Measurements from ENCODE around the gene FBLN1. TPM values are rescaled to one million over a fixed set of nuclear protein-coding genes. Genes with fewer than 3 reads are reported as not detected.
"Not testable (repeated sequence)": the region's sequence is repeated elsewhere in the genome, so short reads cannot be mapped to it uniquely, and the experiment has no call there.

FBLN1 gene
- total RNA-seq, 1 donor from 2014 or later, result 82.8 TPM

GRCh38 chr22:45617948-45618347 lies 115.3 kb downstream of the FBLN1 start:
- TF ChIP-seq, protein P1, sequence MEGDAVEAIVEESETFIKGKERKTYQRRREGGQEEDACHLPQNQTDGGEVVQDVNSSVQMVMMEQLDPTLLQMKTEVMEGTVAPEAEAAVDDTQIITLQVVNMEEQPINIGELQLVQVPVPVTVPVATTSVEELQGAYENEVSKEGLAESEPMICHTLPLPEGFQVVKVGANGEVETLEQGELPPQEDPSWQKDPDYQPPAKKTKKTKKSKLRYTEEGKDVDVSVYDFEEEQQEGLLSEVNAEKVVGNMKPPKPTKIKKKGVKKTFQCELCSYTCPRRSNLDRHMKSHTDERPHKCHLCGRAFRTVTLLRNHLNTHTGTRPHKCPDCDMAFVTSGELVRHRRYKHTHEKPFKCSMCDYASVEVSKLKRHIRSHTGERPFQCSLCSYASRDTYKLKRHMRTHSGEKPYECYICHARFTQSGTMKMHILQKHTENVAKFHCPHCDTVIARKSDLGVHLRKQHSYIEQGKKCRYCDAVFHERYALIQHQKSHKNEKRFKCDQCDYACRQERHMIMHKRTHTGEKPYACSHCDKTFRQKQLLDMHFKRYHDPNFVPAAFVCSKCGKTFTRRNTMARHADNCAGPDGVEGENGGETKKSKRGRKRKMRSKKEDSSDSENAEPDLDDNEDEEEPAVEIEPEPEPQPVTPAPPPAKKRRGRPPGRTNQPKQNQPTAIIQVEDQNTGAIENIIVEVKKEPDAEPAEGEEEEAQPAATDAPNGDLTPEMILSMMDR (IDR thresholded peaks at IDR 0.05; ENCODE audit: borderline replicate concordance), result no peak
- Histone ChIP-seq H3K4me3 (no peak overlapping the region), H3K9me3 (replicated peaks) (peaks cover 9% of the 10 kb centered on the region), H3K36me3 (no peaks in the 10 kb centered on the region), H3K27me3 (ENCODE audit: low read depth) (peaks cover 7% of the 10 kb centered on the region), H3K27ac (replicated peaks) (no peak overlapping the region), H3K4me1 (peaks cover 2% of the 10 kb centered on the region)
- intact Hi-C loops (cut with micrococcal nuclease), result no loop called here
- no peak for DNase-seq

DNA sequence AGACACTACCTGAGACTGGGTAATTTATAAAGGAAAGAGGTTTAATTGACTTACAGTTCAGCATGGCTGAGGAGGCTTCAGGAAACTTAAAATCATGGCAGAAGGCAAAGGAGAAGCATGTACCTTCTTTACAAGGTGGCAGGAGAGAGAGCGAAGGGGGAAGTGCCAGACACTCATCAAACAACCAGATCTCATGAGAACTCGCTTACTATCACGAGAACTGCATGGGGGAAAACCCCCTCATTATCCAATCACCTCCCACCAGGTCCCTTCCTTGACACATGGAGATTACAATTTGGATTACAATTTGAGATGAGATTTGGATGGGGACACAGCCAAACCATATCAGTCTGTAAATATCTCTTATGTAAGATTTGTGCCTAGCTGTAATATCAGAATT lies 118.0 kb downstream of the FBLN1 start:
- DNase-seq, result no peak
- intact Hi-C loops (cut with micrococcal nuclease), result no loop called here
- Histone ChIP-seq H3K27ac (replicated peaks) (no peak overlapping the region), H3K9me3 (replicated peaks) (peaks cover 9% of the 10 kb centered on the region), H3K4me1 (no peaks in the 10 kb centered on the region), H3K4me3 (no peak overlapping the region), H3K36me3 (no peaks in the 10 kb centered on the region), H3K27me3 (ENCODE audit: low read depth) (peaks cover 26% of the 10 kb centered on the region)
- TF ChIP-seq, protein P1 (IDR thresholded peaks at IDR 0.05; ENCODE audit: borderline replicate concordance), result no peak

DNA sequence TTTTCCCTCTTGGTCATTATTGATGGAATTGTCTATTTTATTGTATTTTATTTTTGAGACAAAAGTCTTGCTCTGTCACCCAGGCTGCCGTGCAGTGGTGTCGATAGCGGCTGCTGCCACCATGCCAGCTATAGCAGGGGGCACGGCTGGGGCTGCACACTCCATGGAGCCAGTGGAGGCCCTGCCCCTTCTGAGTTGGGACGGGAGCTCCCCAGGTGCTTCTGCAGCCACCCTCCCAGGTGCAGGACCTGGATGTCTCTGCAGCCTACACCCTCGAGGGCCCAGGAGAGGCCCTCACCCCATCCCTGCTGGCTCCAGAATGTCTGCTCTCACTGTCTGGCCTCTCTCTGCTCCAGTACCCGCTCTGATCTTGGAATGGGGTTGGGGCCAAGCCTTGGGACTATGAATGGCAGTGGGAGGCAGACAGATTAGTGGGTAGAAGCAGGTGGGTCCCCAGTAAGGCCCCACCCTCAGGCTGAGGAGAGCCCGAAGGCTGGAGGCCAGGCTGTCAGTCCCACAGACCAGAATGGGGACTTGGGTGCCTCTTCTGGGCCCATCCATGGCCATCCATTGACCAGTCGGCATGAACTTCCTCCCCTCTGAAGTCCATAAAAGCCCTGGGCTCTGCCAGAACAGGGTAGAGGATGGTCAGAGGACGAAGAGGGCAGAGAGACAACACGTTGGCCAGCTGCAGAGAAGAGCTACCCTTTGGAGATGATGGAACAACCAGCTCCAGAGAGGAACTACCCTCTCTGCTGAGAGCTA lies 119.3 kb downstream of the FBLN1 start:
- Histone ChIP-seq H3K9me3 (replicated peaks) (peaks cover 9% of the 10 kb centered on the region), H3K27ac (replicated peaks) (no peak overlapping the region), H3K4me3 (no peak overlapping the region), H3K27me3 (ENCODE audit: low read depth) (peaks cover 39% of the 10 kb centered on the region), H3K36me3 (no peaks in the 10 kb centered on the region), H3K4me1 (no peaks in the 10 kb centered on the region)
- DNase-seq, result no peak
- TF ChIP-seq, protein P1 (IDR thresholded peaks at IDR 0.05; ENCODE audit: borderline replicate concordance), result no peak
- intact Hi-C loops (cut with micrococcal nuclease), result no loop called here

DNA sequence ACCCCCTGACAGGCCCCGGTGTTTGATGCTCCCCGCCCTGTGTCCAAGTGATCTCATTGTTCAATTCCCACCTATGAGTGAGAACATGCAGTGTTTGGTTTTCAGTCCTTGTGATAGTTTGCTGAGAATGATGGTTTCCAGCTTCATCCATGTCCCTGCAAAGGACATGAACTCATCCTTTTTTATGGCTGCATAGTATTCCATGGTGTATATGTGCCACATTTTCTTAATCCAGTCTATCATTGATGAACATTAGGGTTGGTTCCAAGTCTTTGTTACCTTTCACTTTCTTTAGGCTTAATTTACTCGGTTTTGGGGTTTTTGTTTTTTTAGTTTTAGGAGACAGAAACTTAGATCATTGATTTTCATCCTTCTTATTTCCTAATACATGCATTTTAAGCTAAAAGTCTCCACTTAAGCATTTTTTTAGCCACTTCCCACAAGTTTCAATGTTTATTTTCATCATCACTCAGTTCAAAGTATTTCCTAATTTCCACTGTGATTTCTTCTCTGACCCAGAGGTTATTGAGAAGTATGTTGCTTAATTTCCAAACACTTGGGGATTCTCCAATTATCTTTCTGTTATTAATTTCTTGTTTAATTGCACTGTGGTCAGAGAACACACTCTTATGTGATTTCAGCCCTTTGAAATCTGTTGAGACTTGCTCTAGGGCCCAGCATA lies 120.9 kb downstream of the FBLN1 start:
- H3K36me3 ChIP-seq; H3K4me3 ChIP-seq; intact Hi-C loops (cut with micrococcal nuclease); H3K9me3 ChIP-seq (replicated peaks); H3K4me1 ChIP-seq; H3K27ac ChIP-seq (replicated peaks); DNase-seq: not testable (repeated sequence)
- peaks cover 53% of the 10 kb centered on the region for H3K27me3 ChIP-seq (ENCODE audit: low read depth)

DNA sequence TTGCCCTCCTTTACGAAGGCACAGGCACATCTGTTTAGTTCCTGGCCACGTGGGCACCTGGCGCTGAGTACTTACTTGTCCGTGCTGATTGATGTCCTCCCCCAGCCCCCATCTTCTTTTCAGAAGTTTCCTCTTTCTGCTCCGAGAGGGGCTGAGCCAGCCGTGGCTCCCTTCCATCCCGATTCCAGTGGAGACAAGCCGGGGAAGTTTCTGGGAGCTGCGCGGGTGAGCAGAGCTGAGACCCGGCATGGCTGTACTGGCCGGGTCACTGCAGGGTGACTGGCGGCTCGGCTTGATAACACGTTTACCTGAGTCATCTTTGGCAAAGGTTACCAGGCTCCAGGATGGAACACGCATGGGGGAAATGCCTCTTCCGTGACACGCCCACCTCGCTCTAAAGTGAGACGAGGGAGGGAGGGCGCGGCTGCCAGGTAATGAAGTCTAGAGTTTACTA lies 123.5 kb downstream of the FBLN1 start:
- Histone ChIP-seq H3K36me3 (no peaks in the 10 kb centered on the region), H3K4me3 (no peak overlapping the region), H3K4me1 (no peaks in the 10 kb centered on the region), H3K9me3 (replicated peaks) (no peaks in the 10 kb centered on the region), H3K27ac (replicated peaks) (no peak overlapping the region), H3K27me3 (ENCODE audit: low read depth) (peaks cover 77% of the 10 kb centered on the region)
- TF ChIP-seq, protein P1 (IDR thresholded peaks at IDR 0.05; ENCODE audit: borderline replicate concordance), result no peak
- intact Hi-C loops (cut with micrococcal nuclease), result no loop called here
- no peak for DNase-seq

Measured in left ventricle myocardium inferior (tissue), 1 donor.